ENCODE results near the gene MIER2.

GRCh38 chr19:287381-287871 lies 57.2 kb downstream of the MIER2 start:
- TF ChIP-seq ZBTB33 (IDR thresholded peaks at IDR 0.05) (no peak), CTCF (IDR thresholded peaks at IDR 0.05; ENCODE audit: low read depth, low read length, missing input control) (no peak), RXRA (IDR thresholded peaks at IDR 0.05) (no peak), SP1 (IDR thresholded peaks at IDR 0.05) (no peak), GABPA (IDR thresholded peaks at IDR 0.05 in 1 of 2, conservative IDR thresholded peaks at IDR 0.05 in 1 of 2) (no peak)

All from liver (tissue), 3 donors.